RWPE2 (cell line): ENCODE measurements around the gene MYZAP.

Experiments used
- ATAC-seq: fragments of 200-7000 bp; cut with Tn5 transposase; 3 replicates; pipeline ENCODE4 v1.9.1; 2021; ENCODE audit warnings: low read depth
- DNase-seq: peaks from one replicate; pipeline ENCODE4 v3.0.0-alpha.2; 2020; ENCODE audit warnings: low spot score
- H3K27ac ChIP-seq: fragments of 450-650 bp; 2 replicates; pipeline ENCODE4 v1.5.1; 2017; ENCODE audit warnings: mild to moderate bottlenecking; ENCODE audit not compliant: poor library complexity, severe bottlenecking
- H3K27me3 ChIP-seq: fragments of 250-450 bp; sonication (Bioruptor Pico); 2 replicates; pipeline ENCODE4 v1.5.1; 2021; ENCODE audit warnings: mild to moderate bottlenecking, moderate library complexity; ENCODE audit not compliant: insufficient read depth, poor library complexity, severe bottlenecking
- H3K36me3 ChIP-seq: fragments of 250-450 bp; sonication (Bioruptor Pico); 2 replicates; pipeline ENCODE4 v1.5.1; 2020; ENCODE audit warnings: low read depth, mild to moderate bottlenecking, moderate library complexity
- H3K4me1 ChIP-seq: fragments of 250-450 bp; sonication (Bioruptor Pico); 2 replicates; pipeline ENCODE4 v1.5.1; 2021; ENCODE audit warnings: mild to moderate bottlenecking, moderate library complexity; ENCODE audit not compliant: insufficient read depth, poor library complexity, severe bottlenecking
- H3K4me3 ChIP-seq: fragments of 250-450 bp; sonication (Bioruptor Pico); 2 replicates; pipeline ENCODE4 v1.5.1; 2021; ENCODE audit warnings: mild to moderate bottlenecking, moderate library complexity; ENCODE audit not compliant: severe bottlenecking
- H3K9me3 ChIP-seq: fragments of 250-450 bp; sonication (Bioruptor Pico); 2 replicates; pipeline ENCODE4 v1.5.1; 2021; ENCODE audit warnings: mild to moderate bottlenecking, moderate library complexity; ENCODE audit not compliant: severe bottlenecking
- TF ChIP-seq, protein P1 (sequence below): fragments of 450-650 bp; IDR thresholded peaks from one replicate; pipeline ENCODE4 v1.5.1; 2017; ENCODE audit warnings: mild to moderate bottlenecking, moderate library complexity; ENCODE audit not compliant: poor library complexity, severe bottlenecking

MYZAP gene, protein sequence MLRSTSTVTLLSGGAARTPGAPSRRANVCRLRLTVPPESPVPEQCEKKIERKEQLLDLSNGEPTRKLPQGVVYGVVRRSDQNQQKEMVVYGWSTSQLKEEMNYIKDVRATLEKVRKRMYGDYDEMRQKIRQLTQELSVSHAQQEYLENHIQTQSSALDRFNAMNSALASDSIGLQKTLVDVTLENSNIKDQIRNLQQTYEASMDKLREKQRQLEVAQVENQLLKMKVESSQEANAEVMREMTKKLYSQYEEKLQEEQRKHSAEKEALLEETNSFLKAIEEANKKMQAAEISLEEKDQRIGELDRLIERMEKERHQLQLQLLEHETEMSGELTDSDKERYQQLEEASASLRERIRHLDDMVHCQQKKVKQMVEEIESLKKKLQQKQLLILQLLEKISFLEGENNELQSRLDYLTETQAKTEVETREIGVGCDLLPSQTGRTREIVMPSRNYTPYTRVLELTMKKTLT

DNA sequence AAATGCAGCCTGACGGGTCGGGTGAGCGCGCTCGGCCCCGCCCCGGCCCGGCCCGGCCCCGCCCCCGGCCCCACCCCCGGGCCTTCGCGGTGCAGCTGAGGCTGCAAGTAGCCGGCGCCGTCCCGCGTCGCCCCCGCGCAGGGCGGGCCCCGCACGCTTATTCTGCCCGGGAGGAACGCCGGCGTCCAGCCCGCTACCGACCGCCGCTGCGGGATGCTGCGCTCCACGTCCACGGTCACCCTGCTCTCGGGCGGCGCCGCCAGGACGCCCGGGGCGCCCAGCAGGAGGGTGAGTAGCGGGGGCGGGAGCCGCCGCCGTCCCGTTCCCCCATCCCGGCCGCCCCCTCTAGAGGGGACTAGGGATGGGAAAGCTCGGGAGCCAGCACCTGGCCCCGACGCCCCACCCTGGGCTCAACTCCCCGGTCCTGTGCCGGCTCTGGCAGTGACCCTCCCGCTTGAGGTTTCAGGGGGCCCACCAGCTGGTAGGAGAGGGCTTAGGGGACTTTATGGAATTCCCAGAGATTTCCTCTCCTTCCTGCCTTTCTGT is at the start of gene MYZAP:
TSS of gene MYZAP (plus strand) at position 83 of the 546 bp plus-strand sequence. CDS start at position 214, 131 bp downstream.
- no peak for DNase-seq
- H3K27me3 ChIP-seq: no peaks in the 10 kb centered on the region
- no peaks in the 10 kb centered on the region for H3K9me3 ChIP-seq
- ATAC-seq: peak; percentile 87
- peaks cover 35% of the 10 kb centered on the region for H3K4me1 ChIP-seq
- peak within 1 kb of the TSS; percentile 13 for H3K27ac ChIP-seq
- H3K36me3 ChIP-seq: no peaks in the 10 kb centered on the region
- TF ChIP-seq, protein P1, sequence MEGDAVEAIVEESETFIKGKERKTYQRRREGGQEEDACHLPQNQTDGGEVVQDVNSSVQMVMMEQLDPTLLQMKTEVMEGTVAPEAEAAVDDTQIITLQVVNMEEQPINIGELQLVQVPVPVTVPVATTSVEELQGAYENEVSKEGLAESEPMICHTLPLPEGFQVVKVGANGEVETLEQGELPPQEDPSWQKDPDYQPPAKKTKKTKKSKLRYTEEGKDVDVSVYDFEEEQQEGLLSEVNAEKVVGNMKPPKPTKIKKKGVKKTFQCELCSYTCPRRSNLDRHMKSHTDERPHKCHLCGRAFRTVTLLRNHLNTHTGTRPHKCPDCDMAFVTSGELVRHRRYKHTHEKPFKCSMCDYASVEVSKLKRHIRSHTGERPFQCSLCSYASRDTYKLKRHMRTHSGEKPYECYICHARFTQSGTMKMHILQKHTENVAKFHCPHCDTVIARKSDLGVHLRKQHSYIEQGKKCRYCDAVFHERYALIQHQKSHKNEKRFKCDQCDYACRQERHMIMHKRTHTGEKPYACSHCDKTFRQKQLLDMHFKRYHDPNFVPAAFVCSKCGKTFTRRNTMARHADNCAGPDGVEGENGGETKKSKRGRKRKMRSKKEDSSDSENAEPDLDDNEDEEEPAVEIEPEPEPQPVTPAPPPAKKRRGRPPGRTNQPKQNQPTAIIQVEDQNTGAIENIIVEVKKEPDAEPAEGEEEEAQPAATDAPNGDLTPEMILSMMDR: peak; percentile 18
- peak within 1 kb of the TSS; percentile 57 for H3K4me3 ChIP-seq

DNA sequence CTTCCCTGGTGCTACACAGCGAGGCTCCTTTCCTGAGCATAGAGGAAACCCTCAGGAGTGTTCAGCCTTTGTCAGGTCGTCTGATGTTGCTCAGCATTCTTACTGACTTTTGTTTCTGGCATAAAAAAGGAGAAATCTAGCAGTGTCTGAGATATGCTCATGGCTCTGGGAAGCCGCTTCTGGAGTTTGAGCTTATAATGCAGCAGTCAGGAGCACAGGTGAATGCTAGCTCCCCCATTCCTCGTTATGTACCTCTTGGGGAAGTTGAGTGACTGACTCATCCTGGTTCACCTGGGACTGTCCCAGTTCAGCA is 49.2 kb upstream of the MYZAP start:
- H3K9me3 ChIP-seq: no peaks in the 10 kb centered on the region
- TF ChIP-seq, protein P1: peak; percentile 90

DNA sequence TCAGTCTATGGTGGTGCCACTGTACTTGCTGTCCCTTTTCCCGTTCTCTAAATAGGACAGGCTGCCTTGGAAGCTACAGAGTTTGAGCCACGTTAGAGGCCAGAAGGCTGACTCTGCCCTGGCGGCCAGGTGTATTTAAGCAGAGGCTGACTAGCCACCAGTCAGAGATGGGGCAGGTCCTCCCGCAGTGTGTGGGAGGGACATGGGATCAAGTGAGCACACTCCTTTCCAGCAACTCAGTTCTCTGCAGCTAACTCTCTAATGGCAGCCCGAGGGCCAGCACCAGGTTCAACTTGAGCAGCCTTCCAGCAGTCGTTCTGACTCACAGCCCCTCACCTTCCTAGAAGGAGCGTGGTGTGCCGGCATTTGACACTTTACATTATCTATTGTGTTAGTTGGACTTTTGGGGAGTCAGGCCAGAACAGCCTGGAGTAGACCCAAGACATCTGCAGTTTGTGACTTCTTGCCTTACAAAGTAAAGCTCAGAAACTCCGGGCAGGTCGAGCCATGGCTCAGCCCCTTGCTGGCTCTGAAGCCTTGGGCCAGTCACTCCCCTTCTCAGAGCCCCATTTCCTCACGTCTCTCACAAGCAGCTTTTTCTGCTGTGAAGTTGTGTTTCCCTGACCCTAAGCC is 46.7 kb upstream of the MYZAP start:
- ATAC-seq (no peak), DNase-seq (no peak)
- H3K27me3 ChIP-seq: no peaks in the 10 kb centered on the region
- no peaks in the 10 kb centered on the region for H3K36me3 ChIP-seq
- H3K9me3 ChIP-seq: no peaks in the 10 kb centered on the region
- H3K27ac ChIP-seq: no peak overlapping the region
- TF ChIP-seq, protein P1: no peak
- H3K4me1 ChIP-seq: no peaks in the 10 kb centered on the region
- H3K4me3 ChIP-seq: no peak overlapping the region

More for the DNA sequence above, 49.2 kb upstream of the MYZAP start:
- no peak for ATAC-seq
- Histone ChIP-seq H3K27me3 (no peaks in the 10 kb centered on the region), H3K4me3 (no peak overlapping the region), H3K27ac (no peak overlapping the region), H3K36me3 (no peaks in the 10 kb centered on the region), H3K4me1 (no peaks in the 10 kb centered on the region)
- peak; percentile 12 for DNase-seq

DNA sequence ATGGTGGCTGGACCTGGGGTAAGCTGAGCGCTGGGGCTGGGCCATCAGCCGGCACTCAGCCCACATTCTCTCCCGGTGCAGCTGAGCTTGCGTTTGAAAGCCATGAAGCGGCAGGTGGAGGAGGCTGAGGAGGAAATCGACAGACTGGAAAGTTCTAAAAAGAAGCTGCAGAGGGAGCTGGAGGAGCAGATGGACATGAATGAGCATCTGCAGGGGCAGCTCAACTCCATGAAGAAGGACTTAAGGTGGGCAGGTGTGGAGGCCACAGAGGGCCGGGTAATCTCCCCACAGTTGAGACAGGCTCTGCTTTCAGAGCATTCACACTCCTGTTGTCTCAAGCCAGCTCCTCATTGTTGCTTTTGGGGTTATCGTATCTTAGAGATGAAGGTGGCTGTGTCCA is 45.7 kb upstream of the MYZAP start:
- H3K9me3 ChIP-seq: no peaks in the 10 kb centered on the region
- no peaks in the 10 kb centered on the region for H3K27me3 ChIP-seq
- DNase-seq: no peak
- peaks cover 7% of the 10 kb centered on the region for H3K4me1 ChIP-seq
- TF ChIP-seq, protein P1: no peak
- H3K27ac ChIP-seq: no peak overlapping the region
- H3K4me3 ChIP-seq: no peak overlapping the region
- H3K36me3 ChIP-seq: no peaks in the 10 kb centered on the region
- ATAC-seq: no peak
